ENCODE data around the gene BTBD19. TPM values are rescaled to one million over a fixed set of nuclear protein-coding genes. Genes with fewer than 3 reads are reported as not detected.

BTBD19 gene
- total and polyA plus RNA-seq, 4 experiments from 2014 or later = 0.25 to 16.8 (median 7.5) TPM

DNA sequence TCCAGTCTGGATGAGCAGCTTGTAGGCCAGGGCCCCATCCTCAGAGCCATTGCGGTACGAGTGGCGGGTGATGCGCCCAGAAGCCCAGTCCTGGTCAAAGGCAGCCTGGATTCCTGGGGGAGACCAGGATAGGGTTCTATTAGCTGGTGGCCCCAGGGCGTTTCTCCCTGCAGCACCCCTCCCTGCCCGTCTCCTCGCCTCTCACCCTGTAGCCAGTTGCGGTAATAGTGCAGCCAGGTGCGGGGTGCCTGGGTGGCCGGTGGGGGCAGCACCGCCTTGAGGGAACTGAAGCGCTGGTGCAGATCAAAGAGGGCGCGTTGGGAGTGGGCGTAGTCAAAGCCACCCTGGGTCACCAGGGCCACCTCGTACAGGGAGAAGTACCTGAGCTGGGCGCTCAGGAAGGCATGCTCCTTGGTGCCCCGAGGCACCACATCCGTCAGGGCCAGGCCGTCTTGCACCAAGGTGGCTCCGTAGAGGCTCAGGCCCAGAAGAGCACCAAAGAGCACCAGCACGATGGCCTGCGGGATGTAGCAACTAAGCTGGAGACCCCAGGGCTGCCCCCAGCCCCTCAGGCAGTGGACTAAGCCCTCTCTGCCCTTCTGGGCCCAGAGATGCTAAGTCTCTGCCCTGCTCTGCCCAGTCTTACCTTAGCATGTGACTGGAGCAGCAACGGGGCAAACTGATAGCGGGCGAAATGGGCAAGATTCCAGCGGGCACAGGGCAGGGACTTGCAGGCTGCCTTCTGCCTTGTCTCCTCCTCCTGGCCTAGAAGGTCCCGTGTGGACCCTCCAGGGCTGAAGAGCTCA lies 19.1 kb downstream of the BTBD19 start:
- Histone ChIP-seq H3K27me3 (ENCODE audit: insufficient read depth, low read length) (no peaks in the 10 kb centered on the region), H3K36me3 (ENCODE audit: insufficient read depth, low read length) (no peaks in the 10 kb centered on the region), H3K4me3 (ENCODE audit: low read length in 2 of 2) (no peak overlapping the region), H3K9me3 (ENCODE audit: control insufficient read depth in 1 of 2, low read length in 2 of 2) (no peaks in the 10 kb centered on the region), H3K27ac (ENCODE audit: low read depth, low read length) (no peak overlapping the region), H3K4me1 (ENCODE audit: insufficient read depth, low read length) (no peaks in the 10 kb centered on the region)
- no peak overlapping the region for H3K27ac Mint-ChIP-seq
- no peaks in the 10 kb centered on the region for H3K4me1 Mint-ChIP-seq
- DNase-seq = no peak
- H3K4me3 Mint-ChIP-seq = no peak overlapping the region
- H3K9me3 Mint-ChIP-seq = no peaks in the 10 kb centered on the region
- POLR2A ChIA-PET (ENCODE audit: partially characterized antibody) = interaction anchor here (0.8 to 22.2 kb wide), 3 partner anchors 7 to 22 kb away, joined by 4 to 1564 read pairs (median 24); partner anchors contain the start of genes BTBD19, DYNLT4 and PLK3
- CTCF ChIA-PET (ENCODE audit: partially characterized antibody) = no interaction called here
- H3K27me3 Mint-ChIP-seq = no peaks in the 10 kb centered on the region
- intact Hi-C loops (cut with micrococcal nuclease) = no loop called here
- no peaks in the 10 kb centered on the region for H3K36me3 Mint-ChIP-seq

DNA sequence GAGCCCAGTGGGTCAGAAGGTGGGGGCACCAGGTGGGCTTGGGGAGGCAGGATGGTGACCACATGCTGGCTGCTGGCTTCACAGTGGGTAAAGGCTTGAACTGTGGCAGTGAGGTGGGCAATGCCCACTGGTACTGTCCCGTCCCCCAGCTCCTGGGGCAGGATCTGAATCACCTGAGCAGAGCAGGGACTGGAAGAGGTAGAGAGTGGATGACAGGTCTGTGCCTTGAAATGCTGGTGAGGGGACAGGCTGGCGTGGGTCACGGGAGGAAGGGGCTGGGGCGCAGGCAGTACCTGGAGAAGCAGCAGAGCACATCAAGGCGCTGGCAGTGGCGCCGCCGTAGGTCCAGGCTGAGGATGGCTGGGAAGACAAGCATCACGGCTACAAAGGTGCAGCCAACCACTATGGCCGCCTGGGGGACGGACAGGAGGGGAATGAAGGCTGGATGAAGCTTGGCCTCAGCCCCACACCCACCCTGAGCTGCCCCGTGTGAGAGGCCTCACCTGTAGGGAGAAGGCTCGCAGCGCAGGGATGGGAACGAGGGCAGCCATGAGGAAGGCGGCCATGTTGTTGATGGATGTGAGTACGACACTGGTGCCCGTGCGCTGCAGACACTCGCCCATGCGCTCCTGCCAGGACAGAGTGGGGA lies 19.8 kb downstream of the BTBD19 start:
- ChIA-PET CTCF (ENCODE audit: partially characterized antibody) (no interaction called here), POLR2A (ENCODE audit: partially characterized antibody) (interaction anchor here (4.1 to 22.2 kb wide), 2 partner anchors 8 to 23 kb away, joined by 24 to 1564 read pairs; partner anchors contain the start of genes BTBD19, DYNLT4 and PLK3)
- H3K9me3 ChIP-seq (ENCODE audit: control insufficient read depth in 1 of 2, low read length in 2 of 2) = no peaks in the 10 kb centered on the region
- no peaks in the 10 kb centered on the region for H3K27me3 ChIP-seq (ENCODE audit: insufficient read depth, low read length)
- Mint-ChIP-seq H3K27ac (peak overlapping the region in 1 of 7 donors; percentile 74), H3K27me3 (no peaks in the 10 kb centered on the region), H3K4me3 (no peak overlapping the region), H3K4me1 (no peaks in the 10 kb centered on the region), H3K36me3 (no peaks in the 10 kb centered on the region), H3K9me3 (no peaks in the 10 kb centered on the region)
- DNase-seq = no peak
- no peak overlapping the region for H3K27ac ChIP-seq (ENCODE audit: low read depth, low read length)
- no peaks in the 10 kb centered on the region for H3K4me1 ChIP-seq (ENCODE audit: insufficient read depth, low read length)
- intact Hi-C loops (cut with micrococcal nuclease) = no loop called here
- H3K36me3 ChIP-seq (ENCODE audit: insufficient read depth, low read length) = no peaks in the 10 kb centered on the region
- H3K4me3 ChIP-seq (ENCODE audit: low read length in 2 of 2) = no peak overlapping the region

DNA sequence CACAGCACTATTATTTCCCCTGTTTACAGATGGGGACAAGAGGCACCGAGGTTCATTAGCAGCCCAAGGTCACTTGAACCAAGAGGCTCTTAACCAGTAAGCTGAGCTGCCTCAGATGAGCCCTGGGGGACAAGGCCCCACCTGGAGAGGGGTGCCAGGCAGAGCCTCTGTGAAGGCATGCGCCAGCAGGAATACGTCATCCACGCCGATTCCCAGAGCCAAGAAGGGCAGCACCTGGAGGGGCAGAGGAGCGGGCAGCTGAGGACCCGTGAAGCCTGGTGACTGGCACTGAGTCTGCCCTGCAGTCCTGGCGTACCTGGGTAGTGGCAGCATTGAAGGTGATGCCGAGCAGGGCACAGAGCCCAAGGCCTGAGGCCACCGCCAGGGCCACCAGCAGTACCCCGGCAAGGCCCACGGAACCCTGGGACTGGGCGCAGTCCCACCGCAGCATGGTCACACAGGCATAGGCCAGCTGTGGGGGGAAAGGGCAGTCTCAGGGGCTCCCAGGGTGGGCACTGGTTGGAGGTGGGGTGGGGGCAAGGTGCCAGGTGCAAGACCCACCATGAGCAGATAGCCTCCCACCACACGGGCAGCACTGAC lies 20.6 kb downstream of the BTBD19 start:
- DNase-seq = peak in 1 of 5 donors; percentile 36
- Histone ChIP-seq H3K27me3 (ENCODE audit: insufficient read depth, low read length) (no peaks in the 10 kb centered on the region), H3K27ac (ENCODE audit: low read depth, low read length) (no peak overlapping the region), H3K4me3 (ENCODE audit: low read length in 2 of 2) (no peak overlapping the region), H3K4me1 (ENCODE audit: insufficient read depth, low read length) (no peaks in the 10 kb centered on the region), H3K36me3 (ENCODE audit: insufficient read depth, low read length) (no peaks in the 10 kb centered on the region), H3K9me3 (ENCODE audit: control insufficient read depth in 1 of 2, low read length in 2 of 2) (no peaks in the 10 kb centered on the region)
- no peak overlapping the region for H3K4me3 Mint-ChIP-seq
- H3K27me3 Mint-ChIP-seq = no peaks in the 10 kb centered on the region
- CTCF ChIA-PET (ENCODE audit: partially characterized antibody) = interaction anchor here (1.8 kb wide), 1 partner anchor 28 kb away, joined by 5 read pairs; the partner anchor contains the start of gene PLK3
- no peak overlapping the region for H3K27ac Mint-ChIP-seq
- H3K9me3 Mint-ChIP-seq = no peaks in the 10 kb centered on the region
- no peaks in the 10 kb centered on the region for H3K36me3 Mint-ChIP-seq
- POLR2A ChIA-PET (ENCODE audit: partially characterized antibody) = interaction anchor here (1.1 to 22.2 kb wide), 3 partner anchors 9 to 108 kb away, joined by 3 to 1564 read pairs (median 24); partner anchors contain the start of genes BTBD19, DYNLT4 and PLK3
- intact Hi-C loops (cut with micrococcal nuclease) = no loop called here
- no peaks in the 10 kb centered on the region for H3K4me1 Mint-ChIP-seq

DNA sequence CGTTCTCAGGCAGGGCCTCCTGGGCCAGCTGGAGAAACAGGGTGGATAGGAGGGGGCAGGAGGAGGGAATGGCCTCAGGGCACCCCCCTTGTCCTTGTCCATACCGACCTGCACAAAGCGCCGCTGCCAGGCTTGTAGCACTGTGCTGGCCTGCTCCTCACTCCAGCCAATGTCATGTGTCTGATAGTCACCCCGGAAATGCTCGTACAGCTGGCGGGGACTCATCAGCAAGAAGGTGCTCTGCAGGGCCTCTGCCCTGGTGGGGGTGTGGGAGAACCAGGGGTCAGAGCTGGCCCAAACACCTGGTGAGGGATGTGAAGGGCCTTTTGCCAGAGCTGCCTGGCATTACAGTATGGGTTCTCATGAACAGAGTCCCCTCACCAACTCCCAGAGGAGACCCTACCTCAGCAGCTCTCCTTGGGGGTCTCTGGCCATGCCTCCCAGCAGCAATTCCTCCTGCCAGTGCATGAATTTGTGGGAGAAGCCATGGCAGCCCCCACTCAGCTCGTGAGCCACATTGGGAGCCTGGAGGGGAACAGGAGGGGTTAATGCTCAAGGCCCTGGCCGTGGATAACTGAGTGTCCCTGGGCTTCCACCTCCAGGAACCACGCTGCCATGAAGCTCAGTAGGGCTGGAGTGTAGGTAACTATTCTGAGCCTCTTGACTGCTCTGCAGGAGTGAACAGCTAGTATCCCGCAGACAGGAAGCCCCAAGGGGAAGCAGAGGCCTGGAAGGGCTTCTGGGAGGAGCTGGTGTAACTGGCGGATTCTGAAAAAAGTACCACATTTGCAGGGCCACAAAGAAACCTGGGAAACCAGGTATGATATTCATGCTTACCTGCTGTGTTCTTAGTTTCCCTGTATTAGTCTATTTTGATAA lies 21.4 kb downstream of the BTBD19 start:
- no peak overlapping the region for H3K27ac ChIP-seq (ENCODE audit: low read depth, low read length)
- ChIA-PET POLR2A (ENCODE audit: partially characterized antibody) (interaction anchor here (0.9 to 4.1 kb wide), 4 partner anchors 10 to 108 kb away, joined by 3 to 24 read pairs (median 6); partner anchors contain the start of gene PLK3), CTCF (ENCODE audit: partially characterized antibody) (interaction anchor here (1.8 kb wide), 1 partner anchor 29 kb away, joined by 5 read pairs; the partner anchor contains the start of gene PLK3)
- H3K27me3 ChIP-seq (ENCODE audit: insufficient read depth, low read length) = no peaks in the 10 kb centered on the region
- Mint-ChIP-seq H3K27me3 (no peaks in the 10 kb centered on the region), H3K4me3 (no peak overlapping the region), H3K9me3 (no peaks in the 10 kb centered on the region), H3K27ac (no peak overlapping the region), H3K36me3 (no peaks in the 10 kb centered on the region), H3K4me1 (no peaks in the 10 kb centered on the region)
- H3K36me3 ChIP-seq (ENCODE audit: insufficient read depth, low read length) = no peaks in the 10 kb centered on the region
- no peaks in the 10 kb centered on the region for H3K9me3 ChIP-seq (ENCODE audit: control insufficient read depth in 1 of 2, low read length in 2 of 2)
- no peaks in the 10 kb centered on the region for H3K4me1 ChIP-seq (ENCODE audit: insufficient read depth, low read length)
- H3K4me3 ChIP-seq (ENCODE audit: low read length in 2 of 2) = no peak overlapping the region
- no peak for DNase-seq
- intact Hi-C loops (cut with micrococcal nuclease) = no loop called here

DNA sequence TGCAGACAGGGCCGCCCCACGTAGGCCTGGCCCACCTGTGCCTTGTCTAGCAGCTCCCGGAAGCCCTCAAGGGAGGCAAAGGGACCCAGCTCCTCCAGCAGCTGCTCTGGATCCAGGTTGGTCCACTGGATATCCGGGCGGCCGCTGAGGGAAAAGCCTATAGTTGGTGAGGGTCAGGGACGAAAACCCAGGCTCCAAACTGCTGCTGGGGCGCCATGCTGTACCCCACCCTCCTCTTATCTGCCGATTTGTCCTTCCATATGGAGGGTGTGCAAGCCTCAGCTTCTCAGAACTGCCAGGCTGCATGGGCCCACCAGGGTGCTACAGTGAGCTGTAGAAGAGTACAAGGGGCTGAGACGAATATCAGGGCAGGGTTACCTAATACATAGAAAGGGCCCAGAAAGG lies 22.6 kb downstream of the BTBD19 start:
- no peak overlapping the region for H3K4me3 Mint-ChIP-seq
- Histone ChIP-seq H3K9me3 (ENCODE audit: control insufficient read depth in 1 of 2, low read length in 2 of 2) (no peaks in the 10 kb centered on the region), H3K4me1 (ENCODE audit: insufficient read depth, low read length) (peaks cover under 1% of the 10 kb centered on the region), H3K4me3 (ENCODE audit: low read length in 2 of 2) (no peak overlapping the region), H3K27ac (ENCODE audit: low read depth, low read length) (no peak overlapping the region), H3K27me3 (ENCODE audit: insufficient read depth, low read length) (no peaks in the 10 kb centered on the region), H3K36me3 (ENCODE audit: insufficient read depth, low read length) (no peaks in the 10 kb centered on the region)
- no peaks in the 10 kb centered on the region for H3K36me3 Mint-ChIP-seq
- no peak overlapping the region for H3K27ac Mint-ChIP-seq
- H3K9me3 Mint-ChIP-seq = no peaks in the 10 kb centered on the region
- DNase-seq = peak in 1 of 5 donors; percentile 29
- ChIA-PET POLR2A (ENCODE audit: partially characterized antibody) (interaction anchor here (0.9 to 4.1 kb wide), 3 partner anchors 11 to 55 kb away, joined by 3 to 24 read pairs (median 8); partner anchors contain the start of gene PLK3), CTCF (ENCODE audit: partially characterized antibody) (interaction anchor here (0.9 to 1.4 kb wide), 2 partner anchors 17 to 99 kb away, joined by 3 read pairs; no protein-coding TSS in a partner anchor)
- peaks cover 3 to 6% (median 5%) of the 10 kb centered on the region in 4 donors for H3K4me1 Mint-ChIP-seq
- intact Hi-C loops (cut with micrococcal nuclease) = no loop called here
- H3K27me3 Mint-ChIP-seq = peaks cover 0 to 3% of the 10 kb centered on the region in 2 donors

DNA sequence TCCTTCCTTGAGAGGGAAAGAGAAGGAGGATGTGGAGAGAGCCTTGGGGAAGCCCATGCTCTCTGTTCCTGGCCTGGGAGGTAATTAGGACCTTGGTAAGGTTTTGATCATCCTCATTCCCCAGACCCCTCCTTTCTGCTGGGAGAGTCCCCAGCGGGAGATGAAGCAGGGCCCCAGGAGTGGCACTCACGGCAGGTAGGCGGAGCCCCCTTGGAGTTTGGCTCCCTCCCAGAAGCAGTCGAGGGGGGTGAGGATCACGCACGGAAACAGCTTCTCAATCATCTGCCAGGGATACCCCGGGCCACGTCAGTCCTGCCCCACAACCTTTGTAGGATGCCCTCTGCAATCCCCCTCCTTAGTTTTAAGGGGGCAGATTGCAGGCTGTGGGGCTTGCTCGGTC lies 23.2 kb downstream of the BTBD19 start:
- H3K4me3 Mint-ChIP-seq = no peak overlapping the region
- no peak overlapping the region for H3K4me3 ChIP-seq (ENCODE audit: low read length in 2 of 2)

More for the DNA sequence above, 23.2 kb downstream of the BTBD19 start:
- Histone ChIP-seq H3K9me3 (ENCODE audit: control insufficient read depth in 1 of 2, low read length in 2 of 2) (no peaks in the 10 kb centered on the region), H3K27me3 (ENCODE audit: insufficient read depth, low read length) (no peaks in the 10 kb centered on the region), H3K36me3 (ENCODE audit: insufficient read depth, low read length) (no peaks in the 10 kb centered on the region), H3K4me1 (ENCODE audit: insufficient read depth, low read length) (peaks cover 4% of the 10 kb centered on the region), H3K27ac (ENCODE audit: low read depth, low read length) (no peak overlapping the region)
- no peak for DNase-seq
- ChIA-PET CTCF (ENCODE audit: partially characterized antibody) (interaction anchor here (0.9 to 1.4 kb wide), 2 partner anchors 18 to 100 kb away, joined by 3 read pairs; no protein-coding TSS in a partner anchor), POLR2A (ENCODE audit: partially characterized antibody) (interaction anchor here (2.7 to 4.1 kb wide), 2 partner anchors 12 to 32 kb away, joined by 8 to 24 read pairs; partner anchors contain the start of gene PLK3)
- intact Hi-C loops (cut with micrococcal nuclease) = no loop called here
- peaks cover 5 to 9% (median 8%) of the 10 kb centered on the region in 4 donors for H3K4me1 Mint-ChIP-seq
- H3K27me3 Mint-ChIP-seq = peaks cover 0 to 4% of the 10 kb centered on the region in 2 donors
- no peaks in the 10 kb centered on the region for H3K36me3 Mint-ChIP-seq
- no peak overlapping the region for H3K27ac Mint-ChIP-seq
- no peaks in the 10 kb centered on the region for H3K9me3 Mint-ChIP-seq
